Stomach (tissue), 4 donors: ENCODE data around the gene SMARCA4.

ENCODE experiments used
- CTCF ChIP-seq, 7 experiments: fragments of 450-650 bp in 4 of 7; fragments of 200-600 bp in 3 of 7; sonication (generic) in 3 of 7; IDR thresholded peaks; one replicate each; pipeline ENCODE4 v1.5.1; 2016 to 2019; ENCODE audit warnings: antibody characterized with exemption in 7 of 7, control low read depth in 2 of 7, mild to moderate bottlenecking in 1 of 7
- EP300 ChIP-seq: sonication (generic); formaldehyde crosslinking; IDR thresholded peaks from one replicate; pipeline ENCODE4 v1.6.1; 2017; ENCODE audit warnings: antibody characterized with exemption
- POLR2A ChIP-seq, 4 donors: fragments of 450-650 bp; IDR thresholded peaks; one replicate each; pipeline ENCODE4 v1.6.1; 2016; ENCODE audit warnings: antibody characterized with exemption in 4 of 4, control low read depth in 2 of 4, mild to moderate bottlenecking in 1 of 4, moderate library complexity in 1 of 4

GRCh38 chr19:10995926-10996600 is 35.2 kb downstream of the SMARCA4 start:
- TF ChIP-seq POLR2A (IDR thresholded peaks at IDR 0.05) (no peak), CTCF (IDR thresholded peaks at IDR 0.05) (no peak), EP300 (no peak)
